GM13976 (cell line): ENCODE data around the gene MCM6.

Source experiments
- DNase-seq: peaks from one replicate; pipeline ENCODE4 v3.0.0; 2012; ENCODE audit warnings: low spot score
- CTCF ChIP-seq: IDR thresholded peaks from 2 replicates; pipeline ENCODE4 v1.5.1; 2012; ENCODE audit warnings: borderline replicate concordance, mild to moderate bottlenecking; ENCODE audit not compliant: insufficient read depth; ENCODE audit errors: extremely low read depth, missing control alignments, control extremely low read depth
- in situ Hi-C: fragments of 300-500 bp; cut with MboI; formaldehyde crosslinking; loops from one replicate; pipeline ENCODE4 v1.12.0; 2022; ENCODE audit warnings: low sequenced_read_pairs, mixed read lengths, inconsistent platforms; ENCODE audit not compliant: unreplicated experiment

Gene MCM6

DNA sequence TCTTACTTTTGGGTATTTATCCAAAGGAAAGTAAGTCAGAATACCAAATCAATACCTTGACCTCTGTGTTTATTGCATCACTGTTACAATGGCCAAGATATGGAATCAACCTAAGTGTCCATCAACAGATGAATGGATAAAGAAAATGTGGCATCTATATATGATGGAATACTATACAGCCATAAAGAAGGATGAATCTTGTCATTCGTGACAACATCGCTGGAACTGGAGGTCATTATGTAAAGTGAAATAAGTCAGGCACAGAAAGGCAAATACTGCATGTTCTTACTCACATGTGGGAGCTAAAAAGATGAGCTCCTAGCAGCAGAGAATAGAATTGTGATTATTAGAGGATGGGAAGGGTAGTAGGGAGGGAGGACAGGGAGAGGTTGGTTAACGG, 73.9 kb downstream of the MCM6 start:
- DNase-seq: no peak
- in situ Hi-C loops: no loop called here
- TF ChIP-seq CTCF: no peak

GRCh38 chr2:135800513-135801460, 75.5 kb downstream of the MCM6 start:
- no peak for TF ChIP-seq CTCF
- DNase-seq: no peak
- in situ Hi-C loops: no loop called here

DNA sequence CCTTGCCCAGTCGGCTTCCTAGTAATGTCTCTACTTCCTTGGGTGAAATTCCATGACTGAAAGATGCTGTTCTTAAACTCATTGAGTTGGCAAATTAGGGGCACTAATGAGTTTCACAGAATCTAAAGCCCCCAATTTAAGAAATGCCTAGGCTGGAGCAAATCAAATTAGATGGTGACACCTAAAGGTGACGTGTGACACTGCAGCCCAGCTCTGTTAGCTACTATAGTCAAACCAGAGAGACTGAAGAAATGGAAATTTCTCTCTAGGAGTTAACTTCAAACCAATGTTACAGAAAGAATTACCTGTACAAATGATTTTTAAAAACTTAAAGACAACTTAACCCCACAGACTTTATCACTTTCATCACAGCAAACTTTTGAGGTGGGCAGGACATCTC, 76.5 kb downstream of the MCM6 start:
- TF ChIP-seq CTCF: no peak
- DNase-seq: no peak
- in situ Hi-C loops: no loop called here

- TF ChIP-seq CTCF: no peak
- DNase-seq: no peak
- in situ Hi-C loops: no loop called here
Measured at GRCh38 chr2:135798762-135799161, 77.5 kb downstream of the MCM6 start.

- no peak for DNase-seq
- in situ Hi-C loops: no loop called here
- no peak for TF ChIP-seq CTCF
Measured at GRCh38 chr2:135798275-135798705, 78.0 kb downstream of the MCM6 start.

GRCh38 chr2:135797497-135798274, 78.6 kb downstream of the MCM6 start:
- DNase-seq: peak; percentile 87
- TF ChIP-seq CTCF: peak; percentile 92
- in situ Hi-C loops: no loop called here
